GM19397 (cell line): ENCODE results near the gene ELMO1.
A peak's percentile ranks its signal among the peaks of the same experiment; 100 is the strongest.

ENCODE experiments used
- ATAC-seq: cut with Tn5 transposase; IDR thresholded peaks from one replicate; pipeline ENCODE4 v1.9.1; 2021; ENCODE audit warnings: mild to moderate bottlenecking, moderate library complexity; ENCODE audit not compliant: unreplicated experiment

The ELMO1 gene

DNA sequence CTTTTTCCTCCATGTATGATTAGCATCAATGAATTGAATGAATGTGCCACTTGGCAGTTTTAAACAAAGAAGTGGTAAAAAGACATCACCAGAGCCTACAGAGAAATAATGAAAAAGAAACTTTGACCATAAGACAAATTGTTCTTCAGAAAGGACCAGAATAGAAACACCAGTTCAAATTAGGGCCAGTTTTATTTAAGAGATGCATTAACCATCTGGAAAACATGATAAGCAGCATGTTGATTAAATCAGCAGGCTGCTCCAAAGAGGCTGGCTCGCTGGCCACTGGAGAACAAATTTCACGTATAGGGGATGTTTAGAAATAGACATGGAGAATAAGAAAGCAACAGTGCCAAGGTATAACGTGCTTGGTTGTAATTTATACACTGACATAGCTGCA lies 482.0 kb downstream of the ELMO1 start:
- ATAC-seq = no peak

GRCh38 chr7:36966039-36966438 lies 482.6 kb downstream of the ELMO1 start:
- ATAC-seq = no peak

DNA sequence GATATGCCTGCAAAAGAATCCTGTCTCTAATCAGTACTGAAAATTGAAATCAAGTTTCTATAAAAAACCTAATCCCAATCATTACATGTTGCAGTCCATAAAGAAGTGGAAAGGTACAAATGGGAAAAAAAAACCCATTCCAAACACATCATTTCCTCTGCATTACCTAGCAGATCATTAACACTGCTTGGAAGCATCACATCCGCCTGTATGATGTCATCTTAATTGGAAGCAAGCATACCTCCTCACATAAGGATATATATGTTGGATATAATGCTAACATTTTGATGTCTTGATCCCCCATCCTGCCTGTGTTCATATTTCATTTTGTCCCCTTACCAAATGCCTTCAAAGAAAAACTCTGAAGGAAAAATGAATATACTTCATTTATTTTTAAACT lies 483.0 kb downstream of the ELMO1 start:
- ATAC-seq = no peak

DNA sequence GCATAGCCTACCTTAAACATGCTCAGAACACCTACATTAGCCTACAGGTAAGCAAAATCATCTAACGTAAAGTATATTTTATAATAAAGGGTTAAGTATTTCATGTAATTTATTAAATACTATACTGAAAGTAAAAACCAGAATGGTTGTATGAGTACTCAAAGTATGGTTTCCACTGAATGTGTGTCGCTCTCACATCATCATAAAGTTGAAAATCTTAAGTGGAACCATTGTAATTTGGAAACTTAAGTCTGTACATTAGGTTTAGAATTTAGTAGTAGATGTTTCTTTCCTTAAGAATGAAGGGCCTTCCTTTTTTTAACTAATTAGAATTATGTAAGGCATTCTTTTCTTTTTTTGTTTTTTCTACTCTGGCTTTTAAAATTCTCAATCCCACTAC lies 484.4 kb downstream of the ELMO1 start:
- no peak for ATAC-seq

- ATAC-seq = no peak
Observed at GRCh38 chr7:36962367-36962766, 486.3 kb downstream of the ELMO1 start.

GRCh38 chr7:36961693-36962092 lies 487.0 kb downstream of the ELMO1 start:
- no peak for ATAC-seq

- no peak for ATAC-seq
Observed at GRCh38 chr7:36961097-36961496, 487.6 kb downstream of the ELMO1 start.

- no peak for ATAC-seq
Observed at GRCh38 chr7:36960105-36960504, 488.6 kb downstream of the ELMO1 start.

DNA sequence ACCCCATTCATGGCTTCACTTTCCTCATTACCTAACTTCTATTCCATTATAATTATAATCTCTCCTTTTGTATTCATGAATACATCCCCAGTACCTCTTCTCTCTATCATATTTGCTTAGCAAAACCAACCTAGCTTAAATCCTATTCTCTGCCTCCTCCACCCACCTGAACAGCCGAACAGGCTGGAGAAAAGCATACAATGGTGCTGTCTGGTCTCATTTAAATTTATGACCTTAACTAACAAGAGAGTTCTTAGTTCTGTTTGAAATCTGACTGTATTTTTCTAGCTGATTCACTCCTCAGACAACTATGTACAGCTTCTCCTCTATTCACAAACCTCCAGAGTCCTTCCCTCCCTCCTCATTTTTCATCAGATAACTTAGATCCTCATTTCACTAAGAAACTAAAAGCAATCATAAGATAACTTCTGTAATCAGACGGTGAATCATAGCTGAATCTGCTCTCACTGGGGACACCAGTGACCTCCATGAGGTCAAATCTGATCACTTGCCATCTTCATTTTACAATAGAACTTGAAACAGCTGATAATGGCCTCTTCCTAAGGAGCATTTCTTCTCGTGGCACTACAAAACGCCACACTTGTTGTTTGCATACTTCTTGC lies 490.4 kb downstream of the ELMO1 start:
- no peak for ATAC-seq

DNA sequence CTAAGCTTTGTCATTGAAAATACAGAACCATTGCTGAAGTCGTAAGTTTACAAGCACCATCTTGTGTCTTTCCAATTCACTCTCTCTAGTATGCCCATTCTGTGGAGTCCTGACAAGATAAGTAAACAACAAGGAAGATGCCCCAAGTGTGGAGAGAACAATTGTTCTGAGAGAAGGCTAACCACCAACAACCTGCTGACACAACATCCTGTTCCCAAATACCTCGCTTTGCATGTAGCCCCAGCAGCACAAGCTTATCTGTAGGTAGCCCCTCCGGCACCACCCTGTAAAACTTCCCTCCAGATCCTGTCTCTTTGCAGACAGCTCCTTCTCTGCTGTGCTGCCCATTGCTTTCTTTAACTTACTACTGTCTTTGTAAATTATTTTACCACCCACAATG lies 491.0 kb downstream of the ELMO1 start:
- ATAC-seq = no peak

- no peak for ATAC-seq
Observed at GRCh38 chr7:36956814-36957213, 491.9 kb downstream of the ELMO1 start.

DNA sequence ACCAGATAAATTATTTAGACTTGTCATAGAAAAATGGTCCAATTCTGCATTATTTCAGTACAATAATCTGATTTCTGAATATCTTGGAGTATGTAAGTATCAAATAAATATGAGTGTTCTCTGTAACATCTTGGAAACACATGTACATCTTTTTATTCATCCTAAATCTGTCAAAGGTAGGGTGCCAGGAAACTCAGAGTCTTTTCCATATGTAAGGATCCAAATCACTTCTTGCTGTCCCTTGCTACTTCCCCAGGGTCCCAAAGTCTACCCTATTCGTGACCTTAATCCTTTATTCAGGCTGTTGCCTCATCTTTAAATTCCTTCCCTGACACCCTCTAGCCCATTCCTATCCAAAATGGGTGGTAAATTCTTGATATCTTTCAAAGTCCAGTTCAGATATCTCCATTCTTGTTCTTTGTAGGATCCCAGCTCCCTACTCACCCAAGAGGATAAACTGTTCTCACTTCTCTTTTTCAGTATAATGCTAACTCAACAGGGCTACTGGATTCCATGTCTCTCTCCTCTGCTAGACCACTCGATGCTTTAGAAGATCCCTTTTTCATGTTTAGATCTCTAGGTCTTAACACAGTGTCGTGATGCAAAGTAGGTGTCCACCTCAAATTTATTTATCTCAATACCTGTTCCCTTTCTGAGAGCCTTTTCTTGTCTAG lies 493.1 kb downstream of the ELMO1 start:
- no peak for ATAC-seq

GRCh38 chr7:36951257-36951697 lies 497.4 kb downstream of the ELMO1 start:
- peak; percentile 85 for ATAC-seq

- ATAC-seq = no peak
Observed at GRCh38 chr7:36949711-36950600, 498.7 kb downstream of the ELMO1 start.

DNA sequence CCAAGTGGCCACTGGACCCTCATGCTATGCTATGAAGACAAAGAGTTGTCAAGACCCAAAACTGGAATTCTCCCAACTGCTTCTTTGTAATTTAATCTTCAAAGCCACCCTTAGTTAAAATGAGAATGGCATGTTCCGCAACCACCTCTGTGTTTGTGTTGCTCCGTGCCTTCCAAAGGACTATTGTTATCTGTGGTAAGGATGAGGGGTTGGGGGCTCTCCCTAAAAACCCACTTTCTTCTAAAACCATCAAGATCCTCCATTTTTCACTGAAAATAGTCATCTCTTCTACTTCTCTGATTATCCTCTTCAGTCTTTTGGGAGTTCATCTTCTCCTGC lies 502.3 kb downstream of the ELMO1 start:
- ATAC-seq = no peak

DNA sequence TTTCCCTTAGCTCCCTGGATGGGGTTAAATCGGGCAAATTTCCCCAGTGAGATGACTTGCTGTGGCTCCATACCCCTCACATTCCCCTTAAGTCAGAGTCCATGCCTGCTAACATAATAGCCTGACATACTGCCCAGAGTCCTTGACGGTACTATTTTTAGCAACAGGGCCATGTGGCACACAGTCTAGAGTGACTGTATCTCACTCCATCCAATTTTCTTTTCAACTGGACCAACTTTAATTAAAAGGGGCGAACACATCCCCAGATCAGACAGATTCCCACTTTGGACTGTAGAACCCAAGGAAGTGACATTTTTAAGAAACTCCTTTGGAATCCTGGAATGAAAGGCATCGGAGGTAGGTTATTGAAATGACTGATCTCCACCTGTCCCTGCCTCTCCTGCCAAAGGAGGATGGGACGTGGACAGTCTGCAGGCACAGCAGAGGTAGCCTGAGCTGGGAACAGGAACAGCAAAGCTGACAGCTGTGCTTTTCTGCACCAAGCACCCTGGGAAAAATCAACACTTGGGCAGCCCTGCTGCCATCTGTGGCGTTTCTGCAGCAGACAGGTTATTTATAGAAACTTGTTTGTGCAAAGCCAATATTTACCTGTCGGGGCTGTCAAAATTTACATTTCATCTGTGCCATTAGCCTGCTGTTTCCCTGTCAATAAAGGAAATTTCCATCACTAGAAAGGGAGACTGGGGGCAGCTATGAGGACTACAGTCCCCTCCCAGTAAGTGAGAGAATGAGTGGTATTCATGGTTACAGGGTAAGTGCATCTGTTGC lies 502.9 kb downstream of the ELMO1 start:
- no peak for ATAC-seq

- no peak for ATAC-seq
Observed at GRCh38 chr7:36944838-36945237, 503.8 kb downstream of the ELMO1 start.

- ATAC-seq = no peak
Observed at GRCh38 chr7:36943591-36944435, 504.9 kb downstream of the ELMO1 start.

DNA sequence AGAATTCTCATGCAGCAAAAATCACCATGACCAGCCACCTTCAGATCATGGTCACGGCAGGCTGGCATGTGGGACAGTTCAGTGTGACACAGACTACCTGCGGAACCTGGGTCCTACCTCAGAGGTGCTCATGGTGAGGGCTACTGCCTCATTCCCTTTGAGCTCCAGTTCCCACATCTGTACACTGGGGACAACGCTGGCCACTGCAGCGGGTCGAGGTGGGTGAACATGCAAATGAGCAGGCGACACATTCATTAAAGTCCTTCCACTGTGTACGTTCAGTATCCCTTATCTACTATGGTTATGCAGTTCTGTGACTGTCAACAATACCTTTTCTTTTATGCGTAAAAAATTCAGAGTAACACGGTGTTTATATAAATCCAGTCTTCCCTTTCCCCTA lies 505.7 kb downstream of the ELMO1 start:
- no peak for ATAC-seq

- ATAC-seq = no peak
Observed at GRCh38 chr7:36942541-36942940, 506.1 kb downstream of the ELMO1 start.
